ENCODE measurements around the gene RETREG1. TPM values are rescaled to one million over a fixed set of nuclear protein-coding genes. Genes with fewer than 3 reads are reported as not detected.

The RETREG1 gene
- total RNA-seq, 1 experiment from 2014 or later: 3.4 TPM

GRCh38 chr5:16464664-16465543 lies 151.9 kb downstream of the RETREG1 start:
- peak overlapping the region; percentile 68 for H3K9ac ChIP-seq (ENCODE audit: extremely low read depth, insufficient read length, low read length)
- peaks cover 13% of the 10 kb centered on the region; the same call in 1 of the 2 replicates for H3K79me2 ChIP-seq (ENCODE audit: insufficient read depth, low read length)
- no peak overlapping the region for H4K8ac ChIP-seq (replicated peaks; ENCODE audit: insufficient read length, low read depth, low read length)
- no peak overlapping the region for H2BK20ac ChIP-seq (ENCODE audit: low read depth, low read length, poor library complexity, severe bottlenecking)
- Mint-ChIP-seq H3K9me3 (no peaks in the 10 kb centered on the region), H3K4me1 (peaks cover 26 to 29% of the 10 kb centered on the region in 2 experiments), H3K27ac (peak overlapping the region in 2 of 3 experiments; percentile 86 to 98; a peak in 5 of 7 replicates), H3K4me3 (peak overlapping the region; percentile 97 to 99), H3K36me3 (ENCODE audit: insufficient read depth in 1 of 3, low read depth in 3 of 3) (peaks cover 13 to 34% (median 33%) of the 10 kb centered on the region in 3 experiments), H3K27me3 (ENCODE audit: low read depth) (no peaks in the 10 kb centered on the region; the same call in 1 of the 2 replicates)
- H3K18ac ChIP-seq (ENCODE audit: insufficient read length, low read depth, low read length): no peak overlapping the region
- no peak for DNase-seq
- peaks cover 4% of the 10 kb centered on the region for H4K20me1 ChIP-seq (ENCODE audit: control insufficient read depth, insufficient read depth, insufficient read length)
- no peak overlapping the region for H3K56ac ChIP-seq (ENCODE audit: insufficient read length, low read depth, low read length)
- H3K27me3 ChIP-seq (ENCODE audit: insufficient read depth, low read length): no peaks in the 10 kb centered on the region
- H2AFZ ChIP-seq (ENCODE audit: low read length): no peak overlapping the region
- H4K5ac ChIP-seq (ENCODE audit: insufficient read length, low read depth, low read length): no peak overlapping the region
- no peaks in the 10 kb centered on the region for H3K9me3 ChIP-seq (ENCODE audit: control insufficient read depth, low read depth, low read length)
- H2BK15ac ChIP-seq (ENCODE audit: low read depth, low read length): no peak overlapping the region
- H3K4me2 ChIP-seq (ENCODE audit: insufficient read depth, insufficient read length, low read length): peak overlapping the region; percentile 95
- no CpG with 5 or more reads among the region's 40 CpGs for WGBS (ENCODE audit: extremely low coverage, insufficient read length, low lambda C conversion rate)
- no peaks in the 10 kb centered on the region; the same call in 1 of the 2 replicates for H3K4me1 ChIP-seq (ENCODE audit: insufficient read depth, low read length)
- no peak overlapping the region for H2BK12ac ChIP-seq (ENCODE audit: insufficient read length, low read depth, low read length)
- TF ChIP-seq CTCF (conservative IDR thresholded peaks at IDR 0.05): no peak; the same call in 2 of the 3 replicates
- H3K23ac ChIP-seq (ENCODE audit: insufficient read length, low read depth, low read length): no peak overlapping the region
- no peak overlapping the region for H3T11ph ChIP-seq (ENCODE audit: low read length)
- no peak overlapping the region for H3K4ac ChIP-seq (ENCODE audit: low read depth, low read length)
- no peak overlapping the region for H2BK120ac ChIP-seq (ENCODE audit: low read depth, low read length, poor library complexity, severe bottlenecking)
- H3K23me2 ChIP-seq (ENCODE audit: insufficient read length, low read depth, low read length, poor library complexity, severe bottlenecking): peaks cover 10% of the 10 kb centered on the region
- H2BK5ac ChIP-seq (ENCODE audit: insufficient read length, low read length): no peak overlapping the region
- peaks cover 3% of the 10 kb centered on the region for H3K79me1 ChIP-seq (ENCODE audit: insufficient read depth, low read depth, low read length, poor library complexity, severe bottlenecking)
- H3K14ac ChIP-seq (ENCODE audit: insufficient read depth, low read length): no peak overlapping the region; the same call in 1 of the 2 replicates
- H3K27ac ChIP-seq (ENCODE audit: insufficient read length, low read depth, low read length): no peak overlapping the region
- H2AK5ac ChIP-seq (ENCODE audit: insufficient read length, low read length): no peak overlapping the region
- H4K91ac ChIP-seq (ENCODE audit: insufficient read length, low read depth, low read length): no peak overlapping the region
